ENCODE results near the gene ARIH2.

ARIH2 gene

GRCh38 chr3:48919215-48920138, 835 bp downstream of the ARIH2 start:
- Mint-ChIP-seq H3K27ac (peak overlapping the region; percentile 99), H3K4me1 (peaks cover 25% of the 10 kb centered on the region), H3K36me3 (ENCODE audit: low read depth) (peaks cover 15% of the 10 kb centered on the region), H3K27me3 (ENCODE audit: low read depth, poor library complexity) (peaks cover 4% of the 10 kb centered on the region), H3K4me3 (peak overlapping the region; percentile 93), H3K9me3 (no peaks in the 10 kb centered on the region)
- TF ChIP-seq, protein P1, sequence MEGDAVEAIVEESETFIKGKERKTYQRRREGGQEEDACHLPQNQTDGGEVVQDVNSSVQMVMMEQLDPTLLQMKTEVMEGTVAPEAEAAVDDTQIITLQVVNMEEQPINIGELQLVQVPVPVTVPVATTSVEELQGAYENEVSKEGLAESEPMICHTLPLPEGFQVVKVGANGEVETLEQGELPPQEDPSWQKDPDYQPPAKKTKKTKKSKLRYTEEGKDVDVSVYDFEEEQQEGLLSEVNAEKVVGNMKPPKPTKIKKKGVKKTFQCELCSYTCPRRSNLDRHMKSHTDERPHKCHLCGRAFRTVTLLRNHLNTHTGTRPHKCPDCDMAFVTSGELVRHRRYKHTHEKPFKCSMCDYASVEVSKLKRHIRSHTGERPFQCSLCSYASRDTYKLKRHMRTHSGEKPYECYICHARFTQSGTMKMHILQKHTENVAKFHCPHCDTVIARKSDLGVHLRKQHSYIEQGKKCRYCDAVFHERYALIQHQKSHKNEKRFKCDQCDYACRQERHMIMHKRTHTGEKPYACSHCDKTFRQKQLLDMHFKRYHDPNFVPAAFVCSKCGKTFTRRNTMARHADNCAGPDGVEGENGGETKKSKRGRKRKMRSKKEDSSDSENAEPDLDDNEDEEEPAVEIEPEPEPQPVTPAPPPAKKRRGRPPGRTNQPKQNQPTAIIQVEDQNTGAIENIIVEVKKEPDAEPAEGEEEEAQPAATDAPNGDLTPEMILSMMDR (IDR thresholded peaks at IDR 0.05) = no peak
- peak; percentile 16 for DNase-seq

DNA sequence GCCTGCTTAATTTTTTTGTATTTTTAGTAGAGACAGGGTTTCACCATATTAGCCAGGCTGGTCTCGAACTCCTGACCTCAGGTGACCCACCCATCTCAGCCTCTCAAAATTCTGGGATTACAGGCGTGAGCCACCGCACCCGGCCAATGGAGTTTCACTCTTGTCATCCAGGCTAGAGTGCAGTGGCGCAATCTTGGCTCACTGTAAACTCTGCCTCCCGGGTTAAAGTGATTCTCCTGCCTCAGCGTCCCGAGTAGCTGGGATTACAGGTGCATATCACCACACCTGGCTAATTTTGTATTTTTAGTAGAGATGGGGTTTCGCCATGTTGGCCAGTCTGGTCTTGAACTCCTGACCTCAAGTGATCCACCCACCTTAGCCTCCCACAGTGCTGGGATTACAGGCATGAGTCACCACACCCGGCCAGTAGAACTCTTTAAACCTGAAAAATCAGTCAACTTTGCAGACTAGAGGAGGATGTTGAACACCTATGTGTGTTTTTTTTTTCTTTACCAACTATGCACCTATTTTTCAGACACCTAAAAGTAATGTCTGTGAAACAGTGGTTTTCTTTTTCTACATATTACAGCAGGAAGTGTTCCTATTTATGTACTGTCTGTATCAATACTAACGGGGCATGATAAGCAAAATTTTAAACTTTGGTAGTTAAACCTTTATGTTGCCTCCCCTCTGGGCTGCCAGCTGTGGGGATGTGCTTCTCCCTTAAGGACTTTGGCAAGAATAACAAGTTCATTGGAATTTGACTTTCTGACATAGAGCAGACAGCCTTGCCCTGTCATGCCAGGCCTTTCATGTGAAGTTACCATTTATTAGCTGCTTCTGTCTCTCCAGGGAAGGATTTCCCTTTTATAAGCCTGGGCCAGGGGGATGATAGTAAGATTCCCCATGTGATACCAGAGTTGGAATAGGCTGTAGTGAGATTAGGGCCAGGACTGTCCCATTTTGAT, 8.1 kb downstream of the ARIH2 start:
- DNase-seq = no peak
- peak overlapping the region; percentile 42 for H3K27ac Mint-ChIP-seq
- no peaks in the 10 kb centered on the region for H3K9me3 Mint-ChIP-seq
- peaks cover 18% of the 10 kb centered on the region for H3K4me1 Mint-ChIP-seq
- H3K36me3 Mint-ChIP-seq (ENCODE audit: low read depth) = peaks cover 75% of the 10 kb centered on the region
- no peaks in the 10 kb centered on the region for H3K27me3 Mint-ChIP-seq (ENCODE audit: low read depth, poor library complexity)
- TF ChIP-seq, protein P1 (IDR thresholded peaks at IDR 0.05) = no peak
- no peak overlapping the region for H3K4me3 Mint-ChIP-seq

GRCh38 chr3:48927928-48928327, 9.3 kb downstream of the ARIH2 start:
- H3K36me3 Mint-ChIP-seq (ENCODE audit: low read depth) = peaks cover 81% of the 10 kb centered on the region
- no peak overlapping the region for H3K4me3 Mint-ChIP-seq
- peaks cover 14% of the 10 kb centered on the region for H3K4me1 Mint-ChIP-seq
- no peak overlapping the region for H3K27ac Mint-ChIP-seq
- H3K27me3 Mint-ChIP-seq (ENCODE audit: low read depth, poor library complexity) = no peaks in the 10 kb centered on the region
- TF ChIP-seq, protein P1 (IDR thresholded peaks at IDR 0.05) = no peak
- H3K9me3 Mint-ChIP-seq = peaks cover 9% of the 10 kb centered on the region
- DNase-seq = no peak

GRCh38 chr3:48928679-48929078, 10.0 kb downstream of the ARIH2 start:
- Mint-ChIP-seq H3K4me1 (peaks cover 14% of the 10 kb centered on the region), H3K36me3 (ENCODE audit: low read depth) (peaks cover 85% of the 10 kb centered on the region), H3K4me3 (no peak overlapping the region), H3K27ac (no peak overlapping the region), H3K9me3 (peaks cover 10% of the 10 kb centered on the region), H3K27me3 (ENCODE audit: low read depth, poor library complexity) (no peaks in the 10 kb centered on the region)
- DNase-seq = no peak
- TF ChIP-seq, protein P1 (IDR thresholded peaks at IDR 0.05) = no peak

DNA sequence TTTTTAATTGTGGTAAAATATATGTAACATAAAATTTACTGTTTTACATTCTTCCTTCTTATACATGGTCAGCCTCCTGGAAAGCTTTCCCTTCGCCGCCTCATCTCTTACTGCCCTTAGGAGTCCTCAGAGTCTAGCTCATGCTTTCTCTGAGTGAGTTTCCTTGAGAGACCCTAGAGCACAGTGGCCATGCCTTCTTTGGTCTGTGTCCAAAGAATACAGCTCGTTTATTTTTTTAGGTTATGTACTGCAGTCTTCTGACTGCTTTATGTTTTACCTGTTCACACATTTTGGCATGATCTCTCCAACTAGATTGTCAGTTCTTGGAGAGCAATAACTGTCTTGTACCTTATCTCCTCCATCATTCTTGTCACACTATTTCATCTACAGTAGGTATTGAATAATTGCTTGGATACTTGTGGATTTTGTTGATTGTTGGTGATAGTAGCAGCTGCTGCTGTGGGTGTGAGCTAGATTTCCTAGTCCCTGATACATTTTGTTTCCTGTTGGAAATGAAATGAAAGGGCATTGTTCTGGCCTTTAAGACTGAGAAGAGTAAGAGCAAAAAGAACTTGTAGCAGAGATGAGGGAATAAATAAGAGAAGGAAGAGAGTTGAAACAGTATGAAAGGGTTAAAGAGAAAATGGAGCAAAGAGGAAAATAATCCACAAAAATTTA, 10.9 kb downstream of the ARIH2 start:
- H3K27me3 Mint-ChIP-seq (ENCODE audit: low read depth, poor library complexity) = no peaks in the 10 kb centered on the region
- H3K36me3 Mint-ChIP-seq (ENCODE audit: low read depth) = peaks cover 88% of the 10 kb centered on the region
- TF ChIP-seq, protein P1 (IDR thresholded peaks at IDR 0.05) = no peak
- no peak overlapping the region for H3K4me3 Mint-ChIP-seq
- peaks cover 14% of the 10 kb centered on the region for H3K9me3 Mint-ChIP-seq
- no peak overlapping the region for H3K27ac Mint-ChIP-seq
- DNase-seq = no peak
- peaks cover 14% of the 10 kb centered on the region for H3K4me1 Mint-ChIP-seq
